GM04503 (cell line): ENCODE results near the gene UGT1A9.

ENCODE experiments used
- DNase-seq: peaks from one replicate; pipeline ENCODE4 v3.0.0-alpha.2; 2012; ENCODE audit warnings: low read depth

The UGT1A9 gene

GRCh38 chr2:233817361-233817911, 145.7 kb downstream of the UGT1A9 start:
- no peak for DNase-seq

DNA sequence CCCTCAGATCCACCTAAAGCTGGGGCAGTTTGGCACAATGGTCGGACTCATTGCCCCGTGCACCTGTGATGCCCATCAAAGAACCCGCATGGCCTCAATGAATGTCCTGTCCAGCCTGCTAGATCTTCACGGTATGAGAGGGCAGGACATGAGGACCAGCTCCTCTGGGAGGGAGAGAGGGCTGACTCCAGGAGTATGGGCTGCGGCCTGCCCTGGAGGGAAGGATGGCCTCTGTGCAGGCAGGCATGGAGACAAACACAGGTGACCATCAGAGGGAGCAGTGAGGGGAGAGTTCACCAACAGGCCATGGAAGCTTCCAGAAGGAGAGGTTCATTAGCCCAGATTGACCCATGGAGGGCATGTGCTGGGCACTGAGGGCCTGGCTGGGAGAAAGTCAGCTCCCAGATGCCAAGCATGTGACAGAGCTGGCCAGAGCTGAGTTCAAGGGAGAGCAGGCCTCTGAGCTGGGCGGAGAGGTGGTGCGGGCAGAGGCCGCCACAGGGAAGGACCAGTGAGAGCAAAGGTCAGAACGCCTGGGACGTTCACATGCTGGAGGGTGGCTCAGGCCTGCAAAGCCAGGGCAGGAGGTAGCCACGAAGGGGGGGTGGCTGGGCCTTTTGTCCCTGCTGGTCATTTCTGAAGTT, 146.4 kb downstream of the UGT1A9 start:
- DNase-seq, result no peak

- no peak for DNase-seq
Observed at GRCh38 chr2:233818639-233819621, 147.2 kb downstream of the UGT1A9 start.

DNA sequence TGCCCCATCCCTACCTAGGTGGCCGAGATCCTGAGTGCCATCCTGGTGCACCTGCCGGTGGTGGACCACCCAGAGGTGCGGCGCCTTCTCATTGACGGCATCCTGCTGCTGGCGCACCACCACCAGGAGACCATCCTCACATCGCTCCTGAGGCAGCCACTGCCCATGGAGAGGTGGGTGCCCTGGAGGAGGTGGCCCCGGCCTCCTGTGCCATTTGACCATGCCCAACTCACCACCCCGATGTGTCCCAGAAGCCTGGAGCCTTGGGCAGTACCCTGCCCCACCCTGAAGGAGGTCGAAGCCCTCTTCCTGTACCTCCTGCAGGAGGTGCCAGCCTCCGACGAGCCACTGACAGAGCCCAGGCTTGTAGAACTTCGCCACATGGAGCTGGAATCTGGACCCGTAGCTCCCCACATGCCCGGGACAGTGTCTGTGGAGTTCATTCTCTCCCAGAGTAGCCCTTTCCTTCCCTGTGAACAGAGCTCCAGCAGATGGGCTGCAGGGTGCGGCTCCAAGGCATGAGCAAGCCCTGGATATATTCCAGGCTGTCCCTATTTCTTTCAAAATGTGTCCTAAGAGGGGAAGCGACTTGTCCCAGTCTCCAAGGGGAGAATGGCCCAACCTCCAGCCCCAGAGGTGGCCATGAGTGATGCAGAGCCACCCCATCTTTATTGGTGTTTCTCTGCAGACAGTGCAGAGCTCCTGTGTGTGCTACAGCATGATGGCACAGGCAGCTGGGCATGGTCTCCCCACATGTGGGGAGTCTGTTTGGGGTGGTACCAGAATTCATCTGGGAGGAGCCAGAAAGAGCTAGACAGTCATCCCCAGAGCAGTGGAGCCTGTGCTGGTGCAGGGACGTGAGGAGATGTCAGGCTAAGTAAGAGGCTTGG, 148.4 kb downstream of the UGT1A9 start:
- no peak for DNase-seq

DNA sequence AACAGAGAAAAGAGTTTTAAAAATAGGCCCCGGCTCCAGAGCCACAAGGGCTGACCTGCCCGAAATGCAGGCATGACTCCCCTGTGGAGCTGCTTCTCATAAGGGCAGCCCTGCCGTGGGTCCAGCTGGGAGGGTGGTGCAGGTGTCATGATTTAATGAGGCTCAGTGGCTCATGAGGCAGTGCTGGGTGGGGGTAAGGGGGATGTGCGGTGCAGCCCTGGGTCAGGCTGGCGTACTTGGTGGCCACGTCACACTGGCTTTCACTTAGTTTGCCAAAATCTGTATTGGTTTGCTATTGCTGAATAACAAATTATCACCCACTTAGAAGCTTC, 149.0 kb downstream of the UGT1A9 start:
- DNase-seq, result no peak

DNA sequence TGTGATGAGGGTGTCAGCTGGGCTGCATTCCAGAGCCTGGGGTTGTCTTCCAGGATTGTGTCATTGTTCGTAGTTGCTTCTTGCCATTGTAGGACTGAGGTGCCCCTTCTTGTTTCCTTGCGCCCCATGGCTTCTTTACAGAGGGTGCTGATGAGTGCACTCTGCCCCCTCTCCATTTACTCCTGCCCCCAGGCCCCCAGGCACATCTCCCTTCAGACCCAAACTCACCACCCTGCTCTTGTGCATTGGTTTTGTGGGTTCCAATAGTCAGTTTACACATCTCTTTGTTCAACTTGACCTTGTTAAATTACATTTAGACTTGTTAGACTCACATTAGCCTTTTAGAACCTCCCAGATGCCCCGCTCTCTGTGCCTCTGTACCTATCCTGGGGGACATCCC, 149.5 kb downstream of the UGT1A9 start:
- no peak for DNase-seq

- DNase-seq, result no peak
Observed at GRCh38 chr2:233821709-233822100, 150.0 kb downstream of the UGT1A9 start.

DNA sequence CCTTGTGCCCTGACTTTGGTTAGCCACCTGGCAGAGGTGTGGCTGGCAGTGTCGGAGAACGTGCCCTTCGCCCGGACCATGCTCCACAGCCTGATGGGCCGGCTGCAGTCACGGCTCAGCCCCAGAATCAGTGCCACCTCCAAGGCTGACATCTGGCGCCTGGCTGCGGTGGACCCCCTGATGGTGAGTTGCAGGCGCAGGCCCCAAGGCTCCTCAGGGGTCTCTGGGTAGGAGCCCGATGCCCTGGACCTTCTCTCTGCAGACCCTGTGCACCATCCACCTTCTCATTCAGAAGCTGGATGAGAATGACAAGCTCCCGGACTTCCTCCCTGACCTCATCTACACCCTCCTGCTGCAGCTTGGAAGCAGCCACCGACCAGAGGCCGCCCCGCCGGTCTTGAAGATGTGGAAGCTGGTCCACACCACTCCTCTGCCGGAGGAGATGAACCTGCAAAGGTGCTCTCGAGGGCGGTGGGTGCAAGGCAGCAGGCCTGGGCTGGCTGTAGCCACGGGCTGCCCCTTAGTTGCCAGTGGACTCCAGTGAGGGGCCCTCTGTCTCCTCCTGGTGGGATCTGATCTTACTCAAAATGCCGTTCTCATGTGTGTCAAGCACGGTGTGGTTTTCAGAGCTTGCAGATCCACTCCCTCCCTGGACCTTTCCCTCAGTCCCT, 150.5 kb downstream of the UGT1A9 start:
- no peak for DNase-seq
